Rectal smooth muscle tissue (tissue), 1 donor: ENCODE measurements around the gene MS4A15.

Source experiments
- H3K27ac ChIP-seq: one replicate; pipeline ENCODE4 v1.7.0; 2013; ENCODE audit warnings: low read depth, low read length, inconsistent platforms
- H3K27me3 ChIP-seq: one replicate; pipeline ENCODE4 v1.7.0; 2013; ENCODE audit warnings: low read length; ENCODE audit not compliant: control insufficient read depth, insufficient read depth
- H3K36me3 ChIP-seq: one replicate; pipeline ENCODE4 v1.7.0; 2013; ENCODE audit warnings: low read length; ENCODE audit not compliant: control insufficient read depth, insufficient read depth
- H3K4me1 ChIP-seq: one replicate; pipeline ENCODE4 v1.7.0; 2013; ENCODE audit warnings: low read length; ENCODE audit not compliant: control insufficient read depth, insufficient read depth
- H3K4me3 ChIP-seq: one replicate; pipeline ENCODE4 v1.7.0; 2013; ENCODE audit warnings: low read length
- H3K9ac ChIP-seq: one replicate; pipeline ENCODE4 v1.7.0; 2013; ENCODE audit warnings: low read length

The MS4A15 gene

DNA sequence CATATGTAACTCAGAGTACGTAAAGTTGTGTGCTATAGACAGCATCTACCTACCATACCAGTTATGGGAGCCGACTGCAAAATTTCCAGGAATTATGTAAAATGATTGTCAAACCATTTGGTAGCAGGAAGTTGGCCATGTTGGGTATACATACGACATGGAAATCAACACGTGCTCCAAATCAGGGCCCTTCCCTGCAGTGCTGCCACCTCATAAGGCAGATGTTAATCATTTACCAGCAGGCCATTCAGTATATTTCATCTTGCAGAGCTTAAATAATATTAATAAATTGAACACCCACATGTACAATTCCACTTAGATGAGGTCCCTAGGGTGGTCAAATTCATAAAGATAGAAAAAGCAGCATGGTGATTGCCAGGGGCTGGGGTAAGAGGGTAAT lies 22.4 kb upstream of the MS4A15 start:
- Histone ChIP-seq H3K36me3 (no peaks in the 10 kb centered on the region), H3K27me3 (peaks cover 2% of the 10 kb centered on the region), H3K4me3 (no peak overlapping the region), H3K4me1 (no peaks in the 10 kb centered on the region), H3K27ac (no peak overlapping the region), H3K9ac (no peak overlapping the region)

DNA sequence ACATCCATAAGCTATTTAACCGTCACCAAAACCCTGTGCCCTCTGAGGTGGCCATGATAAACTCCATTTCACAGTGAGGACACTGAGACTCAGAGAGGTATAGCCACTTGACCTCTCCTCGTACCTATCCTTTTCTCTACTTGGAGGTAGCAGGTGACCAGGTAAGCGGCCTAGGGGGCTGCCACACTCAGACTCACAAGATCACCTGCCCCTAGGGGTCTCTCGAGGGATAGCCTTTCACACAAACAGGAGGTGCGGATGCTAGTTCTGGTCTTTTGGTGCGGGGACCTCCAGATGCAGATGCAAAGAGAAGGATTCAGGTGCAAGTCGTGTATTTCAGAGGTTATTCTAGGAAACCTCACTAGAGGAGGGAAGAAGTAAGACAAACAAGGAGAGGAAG lies 17.6 kb upstream of the MS4A15 start:
- Histone ChIP-seq H3K9ac (no peak overlapping the region), H3K27ac (no peak overlapping the region), H3K36me3 (no peaks in the 10 kb centered on the region), H3K4me1 (no peaks in the 10 kb centered on the region), H3K27me3 (peaks cover 2% of the 10 kb centered on the region), H3K4me3 (no peak overlapping the region)

DNA sequence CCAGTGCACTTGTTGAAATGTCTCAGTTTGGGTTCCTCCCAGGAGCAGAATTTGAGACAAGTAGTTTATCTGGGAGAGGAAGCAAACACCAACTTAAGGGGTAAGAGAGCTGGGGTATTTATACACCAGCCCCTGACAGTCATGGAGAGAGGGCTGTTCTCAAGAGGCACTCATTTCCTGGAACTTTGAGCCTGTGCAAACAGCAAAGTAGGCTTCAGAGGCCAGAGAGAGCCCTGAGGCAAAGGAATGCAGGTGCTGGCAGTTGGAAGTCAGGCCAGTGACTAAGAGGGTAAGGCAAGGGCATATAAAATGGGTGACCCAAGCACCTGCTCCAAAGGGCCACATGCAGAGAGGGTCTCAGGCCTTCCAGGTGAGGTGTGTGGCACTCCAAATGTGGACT lies 16.1 kb upstream of the MS4A15 start:
- Histone ChIP-seq H3K36me3 (no peaks in the 10 kb centered on the region), H3K9ac (no peak overlapping the region), H3K4me1 (no peaks in the 10 kb centered on the region), H3K27ac (no peak overlapping the region), H3K27me3 (peaks cover 2% of the 10 kb centered on the region), H3K4me3 (no peak overlapping the region)

DNA sequence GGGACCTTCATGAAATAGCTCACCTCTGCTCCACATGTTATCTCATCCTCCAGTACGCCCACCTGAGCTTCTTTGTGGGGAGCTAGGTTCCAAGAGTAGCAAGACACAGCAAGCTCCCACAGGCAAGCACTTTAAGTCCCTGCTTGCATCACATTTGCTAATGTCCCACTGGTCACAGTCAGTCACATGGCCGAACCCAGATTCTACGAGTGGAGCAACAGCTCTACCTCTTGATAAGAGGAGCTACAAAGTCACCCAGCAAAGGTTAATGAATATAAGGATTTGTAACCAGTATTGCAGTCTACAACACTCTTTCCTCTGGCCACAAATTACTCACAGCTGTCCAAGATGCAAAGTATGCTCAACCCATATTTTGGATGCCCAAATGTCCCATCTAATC lies 15.2 kb upstream of the MS4A15 start:
- Histone ChIP-seq H3K9ac (no peak overlapping the region), H3K36me3 (no peaks in the 10 kb centered on the region), H3K4me3 (no peak overlapping the region), H3K27ac (no peak overlapping the region), H3K4me1 (no peaks in the 10 kb centered on the region), H3K27me3 (peaks cover 2% of the 10 kb centered on the region)

DNA sequence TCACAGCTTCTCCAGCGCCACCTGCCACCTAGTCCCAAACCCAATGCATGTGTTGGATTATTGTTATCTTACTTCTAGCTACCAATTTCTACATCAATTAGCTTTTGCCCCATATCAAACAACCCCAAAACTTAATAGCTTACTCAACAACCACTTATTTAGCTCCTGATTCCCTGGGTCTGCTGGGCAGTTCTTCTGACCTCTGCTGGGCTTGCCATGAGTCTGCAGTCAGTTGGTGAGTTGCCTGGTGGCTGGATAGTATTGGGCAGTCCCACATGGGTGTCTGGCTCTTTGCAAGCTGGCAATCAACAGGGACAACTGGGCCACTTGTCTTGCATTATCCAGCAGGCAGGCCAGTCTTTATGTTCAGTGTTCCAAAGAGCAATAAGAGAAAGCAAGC lies 13.6 kb upstream of the MS4A15 start:
- no peak overlapping the region for H3K27ac ChIP-seq
- H3K4me1 ChIP-seq = no peaks in the 10 kb centered on the region
- H3K27me3 ChIP-seq = peaks cover 2% of the 10 kb centered on the region

DNA sequence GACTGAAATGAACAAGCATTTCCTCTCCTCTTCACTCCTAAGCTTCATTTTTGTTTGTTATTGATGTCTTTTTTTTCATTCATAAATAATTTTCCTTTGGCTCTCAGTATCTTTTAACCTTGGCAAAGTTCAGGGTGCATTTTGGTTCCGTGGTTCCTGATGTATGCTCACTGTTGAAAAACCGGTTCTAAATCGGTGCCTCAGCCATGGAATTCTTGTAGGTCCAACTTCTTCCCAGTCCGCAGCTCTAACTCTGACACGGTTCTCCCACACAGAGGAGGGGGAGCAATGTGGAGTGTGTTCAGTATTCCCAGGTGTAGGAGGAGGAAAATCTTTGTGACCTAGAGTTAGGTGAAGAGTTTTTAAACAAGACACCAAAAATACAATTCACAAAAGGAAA lies 12.6 kb upstream of the MS4A15 start:
- no peaks in the 10 kb centered on the region for H3K36me3 ChIP-seq
- H3K4me1 ChIP-seq = no peaks in the 10 kb centered on the region
- no peak overlapping the region for H3K9ac ChIP-seq
- peaks cover under 1% of the 10 kb centered on the region for H3K27me3 ChIP-seq
- no peak overlapping the region for H3K4me3 ChIP-seq
- no peak overlapping the region for H3K27ac ChIP-seq

More for the DNA sequence above, 13.6 kb upstream of the MS4A15 start:
- H3K9ac ChIP-seq = no peak overlapping the region
- no peaks in the 10 kb centered on the region for H3K36me3 ChIP-seq
- H3K4me3 ChIP-seq = no peak overlapping the region

DNA sequence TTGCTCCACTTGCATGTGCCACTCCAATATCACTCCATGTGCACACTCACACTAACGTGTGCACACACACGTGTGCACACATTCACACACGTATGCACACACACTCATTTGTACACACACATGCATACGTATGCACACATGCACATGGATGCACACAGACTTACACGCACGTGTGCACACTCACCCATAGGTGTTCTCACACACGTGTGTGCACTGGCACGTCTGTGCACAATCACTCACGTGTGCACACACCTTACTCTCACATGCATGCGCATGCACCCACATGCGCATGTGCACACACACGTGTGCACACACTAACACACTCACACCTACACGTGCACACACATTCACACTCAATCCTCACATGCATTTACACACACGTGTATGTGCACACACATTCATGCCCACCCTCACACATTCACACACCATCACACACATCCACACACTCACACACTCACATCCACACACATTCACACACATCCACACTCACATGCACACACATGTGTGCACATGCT lies 9.3 kb upstream of the MS4A15 start:
- Histone ChIP-seq H3K4me1 (no peaks in the 10 kb centered on the region), H3K27ac (no peak overlapping the region), H3K4me3 (no peak overlapping the region), H3K9ac (no peak overlapping the region), H3K27me3 (no peaks in the 10 kb centered on the region), H3K36me3 (no peaks in the 10 kb centered on the region)

DNA sequence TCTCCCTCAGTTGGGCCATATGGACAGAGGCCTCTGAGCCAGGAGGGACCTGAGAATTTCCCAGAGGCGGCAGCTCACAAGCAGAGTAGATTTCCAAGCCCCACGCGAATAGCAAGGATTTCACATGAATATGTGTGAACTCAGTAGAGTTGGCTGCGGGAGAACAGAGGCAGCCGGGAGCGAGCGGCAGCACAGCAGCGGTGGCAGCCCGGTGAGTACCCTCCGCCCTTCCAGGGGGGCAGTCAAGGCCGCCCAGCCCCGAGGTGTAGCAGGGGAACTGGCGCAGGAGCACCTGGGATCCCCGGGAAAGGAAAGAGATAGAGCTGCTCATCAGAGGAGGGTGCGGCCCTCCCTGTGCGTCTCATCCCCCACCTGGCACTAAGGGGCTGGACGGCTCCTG lies 8.4 kb upstream of the MS4A15 start:
- Histone ChIP-seq H3K27ac (no peak overlapping the region), H3K36me3 (no peaks in the 10 kb centered on the region), H3K4me1 (no peaks in the 10 kb centered on the region), H3K27me3 (no peaks in the 10 kb centered on the region), H3K9ac (no peak overlapping the region), H3K4me3 (no peak overlapping the region)

DNA sequence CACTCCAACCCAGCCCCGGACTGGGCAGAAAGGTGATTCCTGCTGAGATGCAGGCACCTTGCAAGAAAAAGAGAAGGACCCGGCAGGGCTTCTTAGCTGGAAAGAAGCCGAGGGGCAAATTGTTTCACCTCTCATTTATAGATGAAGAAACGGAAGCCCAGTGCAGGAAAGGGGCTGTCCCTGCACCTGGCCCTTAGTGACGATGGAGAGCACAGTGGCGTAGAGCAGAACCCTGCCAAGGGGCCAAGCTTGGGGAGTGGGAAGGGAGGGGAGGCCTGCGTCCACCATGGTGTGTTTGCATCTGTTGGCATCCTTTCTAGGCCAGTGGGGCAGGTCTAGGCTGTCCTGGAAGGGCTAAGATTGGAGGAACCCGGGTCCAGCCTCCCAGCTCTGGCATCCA lies 7.8 kb upstream of the MS4A15 start:
- no peak overlapping the region for H3K27ac ChIP-seq
- no peaks in the 10 kb centered on the region for H3K36me3 ChIP-seq
- no peak overlapping the region for H3K9ac ChIP-seq
- H3K4me1 ChIP-seq = no peaks in the 10 kb centered on the region
- no peak overlapping the region for H3K4me3 ChIP-seq
- H3K27me3 ChIP-seq = no peaks in the 10 kb centered on the region

DNA sequence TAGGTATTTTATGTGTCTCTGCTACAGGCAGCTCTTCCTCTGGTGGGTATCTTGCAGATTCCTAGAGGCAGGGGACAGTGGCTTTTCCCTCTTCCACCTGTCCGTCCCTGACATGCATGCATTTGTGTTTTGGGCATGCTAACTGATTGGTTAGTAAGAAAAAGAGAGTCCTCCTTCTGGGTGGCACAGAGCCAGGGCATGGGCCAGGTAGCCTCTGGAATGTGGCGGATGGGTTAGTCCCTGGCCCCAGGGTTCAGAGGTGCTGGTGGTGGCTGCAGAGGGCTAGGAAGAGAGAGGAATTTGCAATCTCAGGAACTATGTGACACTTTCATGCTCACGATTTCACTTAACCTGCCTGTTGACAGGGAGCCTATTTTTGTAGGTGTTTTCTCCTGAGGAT lies 5.8 kb upstream of the MS4A15 start:
- no peak overlapping the region for H3K4me3 ChIP-seq
- no peaks in the 10 kb centered on the region for H3K4me1 ChIP-seq
- H3K9ac ChIP-seq = no peak overlapping the region
- no peaks in the 10 kb centered on the region for H3K27me3 ChIP-seq
- H3K36me3 ChIP-seq = no peaks in the 10 kb centered on the region
- no peak overlapping the region for H3K27ac ChIP-seq

DNA sequence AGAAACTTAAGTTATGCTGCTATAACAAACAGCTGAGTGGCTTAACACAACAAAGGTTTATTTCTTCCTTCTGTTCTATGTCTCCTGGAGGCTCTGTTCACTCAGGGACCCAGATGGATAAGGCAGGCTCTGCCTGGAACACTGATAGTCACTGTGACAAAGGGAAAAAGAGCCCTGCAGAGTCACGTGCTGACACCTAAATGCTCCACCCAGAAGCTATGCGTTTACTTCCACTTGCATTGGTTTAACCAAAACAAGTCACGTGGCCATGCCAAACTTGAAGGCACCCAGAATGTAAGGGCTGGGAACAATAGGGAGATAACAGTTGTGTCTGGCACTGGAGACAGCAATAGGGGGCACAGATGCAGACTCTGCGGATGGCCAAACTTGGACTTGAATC lies 3.4 kb upstream of the MS4A15 start:
- no peaks in the 10 kb centered on the region for H3K36me3 ChIP-seq
- no peak overlapping the region for H3K9ac ChIP-seq
- H3K27me3 ChIP-seq = no peaks in the 10 kb centered on the region

DNA sequence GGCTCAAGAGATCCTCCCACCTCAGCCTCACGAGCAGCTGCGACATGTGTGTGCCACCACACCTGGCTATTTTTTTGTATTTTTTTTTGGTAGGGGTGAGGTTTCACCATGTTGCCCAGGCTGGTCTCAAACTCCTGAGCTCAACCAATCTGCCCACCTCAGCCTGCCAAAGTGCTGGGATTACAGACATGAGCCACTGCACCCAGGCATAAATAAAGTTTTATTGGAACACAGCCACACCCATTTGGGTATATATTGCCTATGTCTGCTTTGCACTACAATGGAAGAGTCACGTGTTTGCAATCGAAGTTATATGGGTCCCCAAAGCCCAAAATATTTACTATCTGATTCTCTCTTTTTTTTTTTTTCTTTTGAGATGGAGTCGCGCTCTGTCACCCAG lies 1.8 kb upstream of the MS4A15 start:
- H3K27me3 ChIP-seq = no peaks in the 10 kb centered on the region
- H3K9ac ChIP-seq = no peak overlapping the region
- H3K4me3 ChIP-seq = no peak overlapping the region
- H3K36me3 ChIP-seq = no peaks in the 10 kb centered on the region
- H3K27ac ChIP-seq = no peak overlapping the region
- no peaks in the 10 kb centered on the region for H3K4me1 ChIP-seq

More for the DNA sequence above, 3.4 kb upstream of the MS4A15 start:
- no peak overlapping the region for H3K4me3 ChIP-seq
- no peak overlapping the region for H3K27ac ChIP-seq
- H3K4me1 ChIP-seq = no peaks in the 10 kb centered on the region

DNA sequence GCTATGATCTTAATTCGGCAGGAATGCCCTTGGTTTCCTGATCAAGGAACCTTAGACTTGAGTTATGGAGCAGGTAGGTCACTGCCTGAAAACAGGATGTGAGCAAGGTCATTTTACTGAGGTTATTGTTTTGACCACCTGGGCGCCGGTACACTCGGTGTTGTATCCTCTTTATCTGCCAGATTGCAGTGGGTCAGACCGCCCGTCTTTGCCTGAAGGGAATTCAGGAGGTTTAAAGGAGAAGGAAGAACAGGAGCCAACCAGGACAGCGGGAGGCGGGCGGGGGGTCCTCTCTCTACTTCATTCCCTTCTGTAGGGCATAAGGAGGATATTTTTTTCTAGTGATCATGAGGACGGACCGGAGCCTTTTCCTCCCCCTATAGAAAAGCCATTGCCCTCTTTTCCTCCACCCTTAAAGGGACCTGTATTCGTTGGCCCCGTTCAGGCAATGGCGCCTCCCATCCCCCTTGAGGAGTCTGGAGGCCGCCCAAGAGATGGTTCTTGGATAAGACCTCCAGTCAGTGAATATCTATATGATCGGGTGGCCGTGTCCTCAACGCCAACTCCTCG lies 649 bp downstream of the MS4A15 start:
- no peaks in the 10 kb centered on the region for H3K27me3 ChIP-seq
- H3K36me3 ChIP-seq = no peaks in the 10 kb centered on the region
- H3K4me1 ChIP-seq = no peaks in the 10 kb centered on the region
- no peak overlapping the region for H3K9ac ChIP-seq
- no peak overlapping the region for H3K4me3 ChIP-seq
- H3K27ac ChIP-seq = no peak overlapping the region
